GM12878 (cell line): ENCODE results near the gene PRDX1. TPM values are rescaled to one million over a fixed set of nuclear protein-coding genes. Genes with fewer than 3 reads are reported as not detected.

Experiments
- ATAC-seq: fragments of 200-7000 bp; cut with Tn5 transposase; 3 replicates; pipeline ENCODE4 v1.9.1; 2020; ENCODE audit warnings: mild to moderate bottlenecking, moderate library complexity
- BruUV-seq: library from RNA; stranded (reverse); fragments of 400-500 nt; replicated peaks from 2 replicates; lab custom pipeline; 2021; lab: Mats Ljungman, UMichigan
- CTCF ChIA-PET: fragments of 300-600 bp; sonication (Branson Sonifier 250); formaldehyde crosslinking; extraction: SDS; loops from one replicate; lab custom pipeline; 2021; ENCODE audit warnings: inconsistent platforms; lab: Yijun Ruan, JAX
- POLR2A ChIA-PET: fragments of 350-600 bp; formaldehyde crosslinking; extraction: SDS; loops from one replicate; lab custom pipeline; 2021; ENCODE audit warnings: inconsistent platforms; lab: Charles Lee
- RAD21 ChIA-PET: fragments of 300-600 bp; sonication (Branson Sonifier 250); formaldehyde crosslinking; loops from one replicate; lab custom pipeline; 2023; ENCODE audit warnings: antibody characterized with exemption; ENCODE audit not compliant: unreplicated experiment; lab: Charles Lee
- SMC1A ChIA-PET: fragments of 300-600 bp; sonication (Branson Sonifier 250); formaldehyde crosslinking; loops from one replicate; lab custom pipeline; 2023; ENCODE audit not compliant: unreplicated experiment, uncharacterized antibody; lab: Charles Lee
- DNase-seq: peaks from one replicate; pipeline ENCODE4 v3.0.0-alpha.2; 2011; ENCODE audit warnings: low read depth, low spot score
- FAIRE-seq: peaks from 3 replicates; lab custom pipeline; 2011; peaks lifted over from hg19 to GRCh38; lab: Jason Lieb, UNC
- H2AFZ ChIP-seq: 2 replicates; pipeline ENCODE4 v1.6.0; 2011; ENCODE audit warnings: low read depth, low read length, control low read depth; ENCODE audit not compliant: control insufficient read depth
- H3K27ac ChIP-seq: 2 replicates; pipeline ENCODE4 v1.5.1; 2011; ENCODE audit warnings: control low read depth; ENCODE audit not compliant: control insufficient read depth, insufficient read depth
- H3K27me3 ChIP-seq, 2 experiments: replicated peaks in 1 of 2; 2 replicates each; pipeline versions ENCODE4 v1.6.0 to v1.6.1; 2011; ENCODE audit warnings: low read length in 1 of 2; ENCODE audit not compliant: control insufficient read depth in 2 of 2, insufficient read depth in 2 of 2
- H3K36me3 ChIP-seq, 2 experiments: 2 replicates each; pipeline ENCODE4 v1.5.1; 2011; ENCODE audit warnings: low read length in 1 of 2; ENCODE audit not compliant: control insufficient read depth in 2 of 2, insufficient read depth in 2 of 2
- H3K4me1 ChIP-seq: 2 replicates; pipeline ENCODE4 v1.6.1; 2011; ENCODE audit warnings: mild to moderate bottlenecking, low read length, moderate library complexity, mixed read lengths; ENCODE audit not compliant: control insufficient read depth, insufficient read depth
- H3K4me2 ChIP-seq: 2 replicates; pipeline ENCODE4 v1.6.0; 2011; ENCODE audit warnings: control low read depth; ENCODE audit not compliant: control insufficient read depth, insufficient read depth
- H3K4me3 ChIP-seq: fragments of 200-600 bp; sonication (generic); 2 replicates; pipeline ENCODE4 v1.5.1; 2016
- H3K79me2 ChIP-seq: 2 replicates; pipeline ENCODE4 v1.6.0; 2011; ENCODE audit warnings: low read length; ENCODE audit not compliant: control insufficient read depth, insufficient read depth
- H3K9ac ChIP-seq: 2 replicates; pipeline ENCODE4 v1.8.0; 2011; ENCODE audit warnings: low read length, control low read depth, mixed read lengths; ENCODE audit not compliant: control insufficient read depth, insufficient read depth
- H3K9me3 ChIP-seq: replicated peaks from 3 replicates; pipeline ENCODE4 v1.5.1; 2011; ENCODE audit warnings: mild to moderate bottlenecking, low read length; ENCODE audit not compliant: control insufficient read depth, insufficient read depth
- H4K20me1 ChIP-seq: 2 replicates; pipeline ENCODE4 v1.6.0; 2011; ENCODE audit not compliant: control insufficient read depth, insufficient read depth
- E2F8 ChIP-seq: fragments of 450-650 bp; IDR thresholded peaks from 2 replicates; pipeline ENCODE4 v1.6.1; 2018; ENCODE audit warnings: mild to moderate bottlenecking, low read depth, moderate library complexity; ENCODE audit not compliant: partially characterized antibody
- EP300 ChIP-seq, 2 experiments: fragments of 150-350 bp in 1 of 2; IDR thresholded peaks; 2 replicates each; pipeline ENCODE4 v1.6.1; 2011 to 2012; ENCODE audit warnings: low read depth in 2 of 2, low read length in 2 of 2, borderline replicate concordance in 1 of 2, improper control_type of control experiment in 1 of 2, inconsistent platforms in 1 of 2; ENCODE audit not compliant: control insufficient read depth in 1 of 2
- MYC ChIP-seq: IDR thresholded peaks from 2 replicates; pipeline ENCODE4 v1.6.1; 2011; ENCODE audit warnings: mild to moderate bottlenecking, low read length, moderate library complexity, inconsistent platforms; ENCODE audit not compliant: insufficient read depth, insufficient replicate concordance, insufficient read length, severe bottlenecking
- NFYB ChIP-seq: IDR thresholded peaks from 2 replicates; pipeline ENCODE4 v1.6.1; 2011; ENCODE audit warnings: low read depth, mild to moderate bottlenecking, low read length, improper control_type of control experiment, moderate library complexity; ENCODE audit not compliant: insufficient read depth
- RAD51 ChIP-seq: fragments of 450-650 bp; IDR thresholded peaks from 2 replicates; pipeline ENCODE4 v1.6.1; 2016; ENCODE audit warnings: moderate library complexity, mild to moderate bottlenecking, inconsistent platforms
- SIN3A ChIP-seq: IDR thresholded peaks from 2 replicates; pipeline ENCODE4 v1.6.1; 2012; ENCODE audit warnings: low read depth, low read length, improper control_type of control experiment
- SIX5 ChIP-seq: IDR thresholded peaks from 2 replicates; pipeline ENCODE4 v1.6.1; 2011; ENCODE audit warnings: mild to moderate bottlenecking, low read depth, low read length, moderate library complexity; ENCODE audit not compliant: severe bottlenecking
- ZBTB40 ChIP-seq: fragments of 450-650 bp; IDR thresholded peaks from 2 replicates; pipeline ENCODE4 v1.6.1; 2016; ENCODE audit warnings: mild to moderate bottlenecking, moderate library complexity, borderline replicate concordance
- ZNF217 ChIP-seq: fragments of 450-650 bp; IDR thresholded peaks from 2 replicates; pipeline ENCODE4 v1.6.1; 2017; ENCODE audit warnings: antibody characterized with exemption, mild to moderate bottlenecking
- ZNF274 ChIP-seq: IDR thresholded peaks from one replicate; pipeline ENCODE4 v1.8.0; 2011; ENCODE audit not compliant: insufficient read length, insufficient read depth
- WGBS: methylation state at CpG from one replicate; pipeline ENCODE4 v1.1.6; 2016; ENCODE audit warnings: low lambda C conversion rate; ENCODE audit not compliant: insufficient replicate concordance, insufficient coverage; ENCODE audit errors: missing lambda C conversion rate; 5-methylcytosine and 5-hydroxymethylcytosine counted together
- in situ Hi-C: fragments of 300-500 bp; cut with MboI; formaldehyde crosslinking; loops from 9 replicates; pipeline ENCODE4 v1.14.3; 2018; ENCODE audit warnings: mixed read lengths
- intact Hi-C: fragments of 100-400 bp; cut with micrococcal nuclease; formaldehyde crosslinking; loops from one replicate; pipeline ENCODE4 v1.14.2; 2022; ENCODE audit not compliant: unreplicated experiment
- polyA plus RNA-seq, 11 experiments: library from polyadenylated mRNA; depleted of rRNA in 4 of 11; unstranded in 6 of 11; stranded (reverse) in 5 of 11; fragments of >200 nt; fragmentation: Nextera tagmentation in 4 of 11; fragmentation: Illumina TruSeq in 1 of 11; extraction: Ambion mirVana in 4 of 11; extraction: Trizol in 1 of 11; gene quantifications; 1 replicate in 1 of 11; 2 replicates in 10 of 11; pipeline versions ENCODE4 v1.2.1 to v1.2.3, GENCODE V29; 2011 to 2016; ENCODE audit warnings: inconsistent platforms in 2 of 11, missing spikeins in 2 of 11, low read depth in 1 of 11
- total RNA-seq, 4 experiments: library from RNA; depleted of rRNA in 3 of 4; stranded (reverse); fragments of >200 nt in 3 of 4; fragmentation: Illumina TruSeq in 1 of 4; extraction: Trizol in 1 of 4; gene quantifications; 2 replicates each; pipeline versions ENCODE4 v1.2.1 to v1.2.3, GENCODE V29; 2013 to 2021

Gene PRDX1
- total and polyA plus RNA-seq, 10 of the 15 experiments (the other 5 are each of a cell fraction or from before 2014, with no cell fraction given) = 659 to 1,775 (median 811) TPM

- ChIA-PET POLR2A (interaction anchor here (0.6 to 1.9 kb wide), 5 partner anchors 9 to 576 kb away, joined by 3 to 11 read pairs (median 4); partner anchors contain the start of gene PRDX1), CTCF (interaction anchor here (0.6 to 1.6 kb wide), 2 partner anchors 14 to 86 kb away, joined by 3 read pairs; no protein-coding TSS in a partner anchor)
- no peaks in the 10 kb centered on the region for H3K36me3 ChIP-seq
- no peaks in the 10 kb centered on the region for H3K9me3 ChIP-seq
- no peak for FAIRE-seq
- TF ChIP-seq ZNF274 = no peak
- no peak for TF ChIP-seq NFYB
- TF ChIP-seq ZNF217 = no peak
- TF ChIP-seq ZBTB40 = no peak
- no peak for TF ChIP-seq E2F8
- no peak for TF ChIP-seq MYC
- no peak for TF ChIP-seq RAD51
- TF ChIP-seq SIN3A = no peak
- no peak for TF ChIP-seq SIX5
- no peak for TF ChIP-seq EP300 (IDR thresholded peaks at IDR 0.05; ENCODE audit: borderline replicate concordance in 1 of 2, control insufficient read depth in 1 of 2, low read depth in 2 of 2, low read length in 2 of 2)
- TF ChIP-seq, all 136 proteins: peak for 0
- 77% methylated on average over 9 of the region's 11 CpGs for WGBS
- in situ Hi-C loops (no loop called here), intact Hi-C loops (no loop called here)
- Histone ChIP-seq H3K27me3 (no peaks in the 10 kb centered on the region), H4K20me1 (no peaks in the 10 kb centered on the region), H3K27ac (no peak overlapping the region), H3K4me1 (no peaks in the 10 kb centered on the region), H3K4me2 (no peak overlapping the region), H3K4me3 (no peak overlapping the region), H3K9ac (no peak overlapping the region), H2AFZ (no peak overlapping the region), H3K79me2 (no peaks in the 10 kb centered on the region)
- SMC1A ChIA-PET = interaction anchor here (0.6 to 1.7 kb wide), 3 partner anchors 12 to 25 kb away, joined by 3 to 7 read pairs (median 3); no protein-coding TSS in a partner anchor
- no TSS peak for BruUV-seq
- RAD21 ChIA-PET = interaction anchor here (0.7 to 1.0 kb wide), 2 partner anchors 31 to 40 kb away, joined by 3 to 4 read pairs; partner anchors contain the start of gene CCDC163
- ATAC-seq = no peak
- DNase-seq = no peak
Observed at GRCh38 chr1:45530632-45531135, 9.0 kb upstream of the PRDX1 start.
